Measurements from ENCODE around the gene TGFB1. TPM values are rescaled to one million over a fixed set of nuclear protein-coding genes. Genes with fewer than 3 reads are reported as not detected.

TGFB1 gene
- polyA plus RNA-seq, 3 donors = 30.6 to 138 (median 42.2) TPM

DNA sequence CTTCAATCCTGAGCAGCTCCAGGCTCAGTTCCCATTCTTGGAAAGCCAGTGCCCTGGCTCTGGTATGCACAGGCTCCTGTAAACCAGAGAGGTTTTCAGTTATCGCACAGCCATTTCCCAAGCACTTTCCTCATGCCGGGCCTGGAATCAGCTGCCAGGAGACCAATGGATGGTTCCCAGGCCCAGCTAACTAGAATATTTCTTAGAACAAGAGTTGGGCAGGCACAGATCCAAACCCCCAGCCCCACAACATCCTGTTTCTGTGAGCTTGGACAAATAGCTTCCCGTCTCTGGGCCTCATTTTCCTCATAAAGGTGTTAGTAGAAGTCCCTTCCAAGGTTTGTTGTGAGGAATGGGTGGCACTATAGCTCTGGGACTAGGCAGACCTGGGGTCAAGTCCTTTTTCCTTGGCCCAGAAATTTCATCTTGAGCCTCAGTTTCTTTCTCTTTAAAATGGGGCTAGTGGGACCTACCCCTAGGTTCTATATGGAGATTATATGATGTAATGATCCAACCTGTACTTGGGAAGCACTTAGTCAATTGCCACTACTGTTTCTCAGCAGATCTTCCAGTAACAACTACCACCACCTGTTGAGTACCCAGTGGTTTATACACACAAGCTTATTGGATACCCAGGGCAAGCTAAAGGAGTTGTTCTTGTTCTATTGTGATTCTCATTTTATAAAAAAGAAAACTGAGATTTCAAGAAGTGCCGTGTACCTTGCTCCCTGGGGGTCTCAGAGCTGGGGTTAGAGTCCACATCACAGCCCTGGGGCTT is 48.8 kb downstream of the TGFB1 start:
- Histone ChIP-seq H3K36me3 (replicated peaks in 1 of 2; ENCODE audit: control insufficient read depth in 1 of 2, insufficient read depth in 2 of 2, low read length in 2 of 2) (peaks cover 65 to 67% of the 10 kb centered on the region in 2 donors), H3K27ac (ENCODE audit: low read depth in 1 of 2, low read length in 2 of 2) (peak overlapping the region in 1 of 2 donors; percentile 95), H4K20me1 (ENCODE audit: insufficient read depth, low read length) (peaks cover 59% of the 10 kb centered on the region), H3K4me3 (replicated peaks in 1 of 3; ENCODE audit: low read depth in 2 of 3, low read length in 3 of 3) (no peak overlapping the region), H3K27me3 (ENCODE audit: control insufficient read depth in 2 of 2, insufficient read depth in 2 of 2, low read length in 2 of 2) (no peaks in the 10 kb centered on the region), H3K79me2 (ENCODE audit: insufficient read depth, low read length) (peaks cover 38% of the 10 kb centered on the region), H3K4me2 (replicated peaks; ENCODE audit: extremely low read depth, low read length, poor library complexity, severe bottlenecking) (no peak overlapping the region), H3K9ac (ENCODE audit: insufficient read depth, low read length, poor library complexity, severe bottlenecking) (no peak overlapping the region), H3K9me3 (replicated peaks in 1 of 2; ENCODE audit: control insufficient read depth in 1 of 2, insufficient read depth in 1 of 2, low read length in 2 of 2) (no peaks in the 10 kb centered on the region), H3K4me1 (ENCODE audit: control insufficient read depth in 1 of 2, insufficient read depth in 2 of 2, low read length in 2 of 2) (peaks cover 50 to 55% of the 10 kb centered on the region in 2 donors), H2AFZ (ENCODE audit: insufficient read depth, low read depth, low read length, poor library complexity, severe bottlenecking) (no peak overlapping the region)
- Mint-ChIP-seq H3K36me3 (peaks cover 62 to 76% of the 10 kb centered on the region in 2 donors), H3K27me3 (ENCODE audit: low read depth in 3 of 3) (no peaks in the 10 kb centered on the region), H3K9me3 (no peaks in the 10 kb centered on the region), H3K4me3 (no peak overlapping the region), H3K4me1 (peaks cover 58% of the 10 kb centered on the region), H3K27ac (peak overlapping the region in 4 of 7 donors; percentile 19 to 82 (median 78))
- DNase-seq = no peak
- 92% methylated on average over 3 of the region's 4 CpGs for WGBS (ENCODE audit: insufficient coverage)
- intact Hi-C loops (cut with micrococcal nuclease) = loop anchor here (5.0 to 10.0 kb wide), 5 partner anchors 38 to 333 kb away; partner anchors contain the start of gene TGFB1 (in 1 of the 2)
- TF ChIP-seq, protein P1, sequence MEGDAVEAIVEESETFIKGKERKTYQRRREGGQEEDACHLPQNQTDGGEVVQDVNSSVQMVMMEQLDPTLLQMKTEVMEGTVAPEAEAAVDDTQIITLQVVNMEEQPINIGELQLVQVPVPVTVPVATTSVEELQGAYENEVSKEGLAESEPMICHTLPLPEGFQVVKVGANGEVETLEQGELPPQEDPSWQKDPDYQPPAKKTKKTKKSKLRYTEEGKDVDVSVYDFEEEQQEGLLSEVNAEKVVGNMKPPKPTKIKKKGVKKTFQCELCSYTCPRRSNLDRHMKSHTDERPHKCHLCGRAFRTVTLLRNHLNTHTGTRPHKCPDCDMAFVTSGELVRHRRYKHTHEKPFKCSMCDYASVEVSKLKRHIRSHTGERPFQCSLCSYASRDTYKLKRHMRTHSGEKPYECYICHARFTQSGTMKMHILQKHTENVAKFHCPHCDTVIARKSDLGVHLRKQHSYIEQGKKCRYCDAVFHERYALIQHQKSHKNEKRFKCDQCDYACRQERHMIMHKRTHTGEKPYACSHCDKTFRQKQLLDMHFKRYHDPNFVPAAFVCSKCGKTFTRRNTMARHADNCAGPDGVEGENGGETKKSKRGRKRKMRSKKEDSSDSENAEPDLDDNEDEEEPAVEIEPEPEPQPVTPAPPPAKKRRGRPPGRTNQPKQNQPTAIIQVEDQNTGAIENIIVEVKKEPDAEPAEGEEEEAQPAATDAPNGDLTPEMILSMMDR (IDR thresholded peaks at IDR 0.05) = no peak

DNA sequence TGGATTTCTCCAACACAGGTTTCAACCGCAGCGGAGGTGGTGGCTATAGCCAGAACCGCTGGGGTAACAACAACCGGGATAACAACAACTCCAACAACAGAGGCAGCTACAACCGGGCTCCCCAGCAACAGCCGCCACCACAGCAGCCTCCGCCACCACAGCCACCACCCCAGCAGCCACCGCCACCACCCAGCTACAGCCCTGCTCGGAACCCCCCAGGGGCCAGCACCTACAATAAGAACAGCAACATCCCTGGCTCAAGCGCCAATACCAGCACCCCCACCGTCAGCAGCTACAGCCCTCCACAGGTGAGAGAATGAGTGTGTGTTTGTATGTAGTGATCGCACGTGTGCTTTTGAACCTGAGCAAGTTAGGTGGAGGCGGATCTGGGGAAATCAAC is 49.8 kb downstream of the TGFB1 start:
- Histone ChIP-seq H3K4me1 (ENCODE audit: control insufficient read depth in 1 of 2, insufficient read depth in 2 of 2, low read length in 2 of 2) (peaks cover 43 to 47% of the 10 kb centered on the region in 2 donors), H3K9me3 (replicated peaks in 1 of 2; ENCODE audit: control insufficient read depth in 1 of 2, insufficient read depth in 1 of 2, low read length in 2 of 2) (no peaks in the 10 kb centered on the region), H3K4me2 (replicated peaks; ENCODE audit: extremely low read depth, low read length, poor library complexity, severe bottlenecking) (no peak overlapping the region), H3K9ac (ENCODE audit: insufficient read depth, low read length, poor library complexity, severe bottlenecking) (no peak overlapping the region), H2AFZ (ENCODE audit: insufficient read depth, low read depth, low read length, poor library complexity, severe bottlenecking) (no peak overlapping the region), H3K27me3 (ENCODE audit: control insufficient read depth in 2 of 2, insufficient read depth in 2 of 2, low read length in 2 of 2) (no peaks in the 10 kb centered on the region), H3K4me3 (replicated peaks in 1 of 3; ENCODE audit: low read depth in 2 of 3, low read length in 3 of 3) (no peak overlapping the region), H4K20me1 (ENCODE audit: insufficient read depth, low read length) (peaks cover 69% of the 10 kb centered on the region), H3K36me3 (replicated peaks in 1 of 2; ENCODE audit: control insufficient read depth in 1 of 2, insufficient read depth in 2 of 2, low read length in 2 of 2) (peaks cover 74 to 76% of the 10 kb centered on the region in 2 donors), H3K27ac (ENCODE audit: low read depth in 1 of 2, low read length in 2 of 2) (peak overlapping the region in 1 of 2 donors; percentile 95), H3K79me2 (ENCODE audit: insufficient read depth, low read length) (peaks cover 46% of the 10 kb centered on the region)
- H3K27ac Mint-ChIP-seq = peak overlapping the region in 3 of 7 donors; percentile 54 to 75 (median 58)
- H3K9me3 Mint-ChIP-seq = no peaks in the 10 kb centered on the region
- TF ChIP-seq, protein P1 (IDR thresholded peaks at IDR 0.05) = no peak
- intact Hi-C loops (cut with micrococcal nuclease) = loop anchor here in 1 of 2 donors (10.0 kb wide), 1 partner anchor 169 kb away; no protein-coding TSS in a partner anchor
- no peaks in the 10 kb centered on the region for H3K27me3 Mint-ChIP-seq (ENCODE audit: low read depth in 3 of 3)
- WGBS (ENCODE audit: insufficient coverage) = 100% methylated on average over 8 of the region's 14 CpGs
- no peak overlapping the region for H3K4me3 Mint-ChIP-seq
- peaks cover 71 to 86% of the 10 kb centered on the region in 2 donors for H3K36me3 Mint-ChIP-seq
- DNase-seq = no peak
- peaks cover 59% of the 10 kb centered on the region for H3K4me1 Mint-ChIP-seq
